IMR-90 (cell line): ENCODE measurements around the gene PRKN. TPM values are rescaled to one million over a fixed set of nuclear protein-coding genes. Genes with fewer than 3 reads are reported as not detected.

Experiments
- ATAC-seq: fragments of 200-7000 bp; cut with Tn5 transposase; 2 replicates; pipeline ENCODE4 v1.9.1; 2020; ENCODE audit warnings: low read depth, mild to moderate bottlenecking, moderate library complexity
- BruUV-seq: library from RNA; stranded (reverse); fragments of 400-500 nt; replicated peaks from 2 replicates; lab custom pipeline; 2021; lab: Mats Ljungman, UMichigan
- CTCF ChIA-PET: fragments of 300-600 bp; formaldehyde crosslinking; extraction: SDS; loops from one replicate; lab custom pipeline; 2021; ENCODE audit warnings: antibody characterized with exemption; lab: Yijun Ruan, JAX
- POLR2A ChIA-PET: fragments of 300-600 bp; sonication (Branson Sonifier 250); formaldehyde crosslinking; loops from one replicate; lab custom pipeline; 2022; ENCODE audit warnings: antibody characterized with exemption; ENCODE audit not compliant: unreplicated experiment; lab: Charles Lee
- DNase-seq: peaks from one replicate; pipeline ENCODE4 v3.0.0; 2013
- H2AFZ ChIP-seq: replicated peaks from 2 replicates; pipeline ENCODE3; 2013; ENCODE audit warnings: low read length, mild to moderate bottlenecking; ENCODE audit not compliant: poor library complexity
- H2AK5ac ChIP-seq: 2 replicates; pipeline ENCODE4 v1.6.1; 2013; ENCODE audit warnings: low read depth, low read length, inconsistent platforms
- H2AK9ac ChIP-seq: replicated peaks from 2 replicates; pipeline ENCODE3; 2013; ENCODE audit warnings: mild to moderate bottlenecking, low read depth, low read length, moderate library complexity; ENCODE audit not compliant: poor library complexity
- H2BK120ac ChIP-seq: 2 replicates; pipeline ENCODE4 v1.6.1; 2013; ENCODE audit warnings: low read depth, low read length, inconsistent platforms
- H2BK15ac ChIP-seq: 3 replicates; pipeline ENCODE4 v1.6.1; 2013; ENCODE audit warnings: low read depth, low read length, inconsistent platforms
- H2BK20ac ChIP-seq: 2 replicates; pipeline ENCODE4 v1.6.1; 2013; ENCODE audit warnings: low read depth, mild to moderate bottlenecking, inconsistent platforms, low read length, moderate library complexity
- H2BK5ac ChIP-seq: 2 replicates; pipeline ENCODE4 v1.6.1; 2013; ENCODE audit warnings: mild to moderate bottlenecking, low read depth, low read length, inconsistent platforms; ENCODE audit not compliant: poor library complexity, severe bottlenecking
- H3K14ac ChIP-seq: replicated peaks from 2 replicates; pipeline ENCODE4 v1.6.1; 2013; ENCODE audit warnings: low read depth, low read length, inconsistent platforms
- H3K18ac ChIP-seq: 2 replicates; pipeline ENCODE4 v1.6.1; 2013; ENCODE audit warnings: low read depth, low read length, control low read depth
- H3K23ac ChIP-seq: 2 replicates; pipeline ENCODE4 v1.6.1; 2013; ENCODE audit warnings: low read depth, low read length, inconsistent platforms
- H3K27ac ChIP-seq: 2 replicates; pipeline ENCODE4 v1.5.1; 2013; ENCODE audit warnings: mild to moderate bottlenecking, control low read depth, low read length; ENCODE audit not compliant: insufficient read depth
- H3K27me3 ChIP-seq: 2 replicates; pipeline ENCODE4 v1.6.1; 2013; ENCODE audit warnings: low read length; ENCODE audit not compliant: control insufficient read depth, insufficient read depth
- H3K36me3 ChIP-seq: 2 replicates; pipeline ENCODE4 v1.6.1; 2013; ENCODE audit warnings: low read length, mixed read lengths; ENCODE audit not compliant: control insufficient read depth, insufficient read depth
- H3K4ac ChIP-seq: 2 replicates; pipeline ENCODE4 v1.6.1; 2013; ENCODE audit warnings: low read depth, low read length, inconsistent platforms
- H3K4me1 ChIP-seq: 2 replicates; pipeline ENCODE4 v1.6.1; 2013; ENCODE audit warnings: low read length, mixed read lengths; ENCODE audit not compliant: control insufficient read depth, insufficient read depth
- H3K4me2 ChIP-seq: 2 replicates; pipeline ENCODE4 v1.6.1; 2013; ENCODE audit warnings: low read depth, mild to moderate bottlenecking, control low read depth, low read length, moderate library complexity
- H3K4me3 ChIP-seq: 2 replicates; pipeline ENCODE4 v1.5.1; 2013; ENCODE audit warnings: low read depth, mild to moderate bottlenecking, control low read depth, low read length, moderate library complexity; ENCODE audit not compliant: insufficient read depth
- H3K56ac ChIP-seq: 2 replicates; pipeline ENCODE4 v1.6.1; 2013; ENCODE audit warnings: low read length, inconsistent platforms; ENCODE audit not compliant: insufficient read depth; ENCODE audit errors: extremely low read depth
- H3K79me1 ChIP-seq, 2 experiments: 2 replicates each; pipeline ENCODE4 v1.6.1; 2013; ENCODE audit warnings: low read length in 2 of 2, inconsistent platforms in 1 of 2, low read depth in 1 of 2
- H3K9ac ChIP-seq: 2 replicates; pipeline ENCODE4 v1.6.1; 2013; ENCODE audit warnings: low read depth, low read length, control low read depth
- H3K9me1 ChIP-seq: 2 replicates; pipeline ENCODE4 v1.6.1; 2013; ENCODE audit warnings: low read length, inconsistent platforms; ENCODE audit not compliant: insufficient read depth
- H3K9me3 ChIP-seq: 2 replicates; pipeline ENCODE4 v1.6.1; 2013; ENCODE audit warnings: low read length; ENCODE audit not compliant: control insufficient read depth, insufficient read depth
- H4K20me1 ChIP-seq: 2 replicates; pipeline ENCODE4 v1.6.1; 2013; ENCODE audit warnings: low read length, inconsistent platforms; ENCODE audit not compliant: insufficient read depth
- H4K5ac ChIP-seq: 2 replicates; pipeline ENCODE4 v1.6.1; 2013; ENCODE audit warnings: mild to moderate bottlenecking, low read depth, low read length, control low read depth
- H4K8ac ChIP-seq, 2 experiments: 2 replicates each; pipeline ENCODE4 v1.6.1; 2013; ENCODE audit warnings: low read depth in 2 of 2, low read length in 2 of 2, control low read depth in 1 of 2, inconsistent platforms in 1 of 2
- H4K91ac ChIP-seq: 2 replicates; pipeline ENCODE4 v1.6.1; 2013; ENCODE audit warnings: low read depth, low read length, inconsistent platforms; ENCODE audit not compliant: insufficient read depth
- BHLHE40 ChIP-seq: fragments of 150-350 bp; IDR thresholded peaks from 2 replicates; pipeline ENCODE4 v1.6.1; 2016; ENCODE audit warnings: mild to moderate bottlenecking, low read depth, low read length
- CEBPB ChIP-seq: IDR thresholded peaks from 2 replicates; pipeline ENCODE4 v1.6.1; 2012; ENCODE audit warnings: low read depth, low read length, improper control_type of control experiment
- CHD1 ChIP-seq: IDR thresholded peaks from 2 replicates; pipeline ENCODE4 v1.6.1; 2012; ENCODE audit warnings: low read depth, low read length, improper control_type of control experiment
- CTCF ChIP-seq: conservative IDR thresholded peaks from 2 replicates; pipeline ENCODE4 v1.5.1; 2012; ENCODE audit warnings: mild to moderate bottlenecking, low read depth, low read length, improper control_type of control experiment
- ELK1 ChIP-seq: fragments of 150-350 bp; IDR thresholded peaks from 2 replicates; pipeline ENCODE4 v1.6.1; 2016; ENCODE audit warnings: low read depth, mild to moderate bottlenecking, low read length, moderate library complexity, borderline replicate concordance
- FOS ChIP-seq: fragments of 150-350 bp; IDR thresholded peaks from 2 replicates; pipeline ENCODE4 v1.6.1; 2016; ENCODE audit warnings: low read depth, low read length
- MAFK ChIP-seq: IDR thresholded peaks from 2 replicates; pipeline ENCODE4 v1.6.1; 2012; ENCODE audit warnings: low read depth, low read length, improper control_type of control experiment
- MAZ ChIP-seq: IDR thresholded peaks from 2 replicates; pipeline ENCODE4 v1.6.1; 2012; ENCODE audit warnings: low read depth, mild to moderate bottlenecking, low read length, improper control_type of control experiment, moderate library complexity, borderline replicate concordance
- MXI1 ChIP-seq: IDR thresholded peaks from 2 replicates; pipeline ENCODE4 v1.6.1; 2012; ENCODE audit warnings: low read depth, mild to moderate bottlenecking, low read length, moderate library complexity, borderline replicate concordance
- NFE2L2 ChIP-seq: fragments of 150-350 bp; IDR thresholded peaks from 2 replicates; pipeline ENCODE4 v1.6.1; 2016; ENCODE audit warnings: low read depth, mild to moderate bottlenecking, low read length
- POLR2A ChIP-seq: IDR thresholded peaks from 2 replicates; pipeline ENCODE4 v1.6.1; 2012; ENCODE audit warnings: mild to moderate bottlenecking, low read depth, low read length
- RAD21 ChIP-seq: IDR thresholded peaks from 2 replicates; pipeline ENCODE4 v1.6.1; 2012; ENCODE audit warnings: low read length, improper control_type of control experiment
- RCOR1 ChIP-seq: IDR thresholded peaks from 2 replicates; pipeline ENCODE4 v1.6.1; 2012; ENCODE audit warnings: mild to moderate bottlenecking, low read length, improper control_type of control experiment; ENCODE audit not compliant: insufficient replicate concordance
- RFX5 ChIP-seq: IDR thresholded peaks from 2 replicates; pipeline ENCODE4 v1.8.0; 2012; ENCODE audit warnings: low read depth, mild to moderate bottlenecking, low read length, moderate library complexity
- SMC3 ChIP-seq: fragments of 150-350 bp; IDR thresholded peaks from 2 replicates; pipeline ENCODE4 v1.6.1; 2016; ENCODE audit warnings: low read depth, mild to moderate bottlenecking, antibody characterized with exemption, low read length, moderate library complexity
- WGBS, 2 experiments: methylation state at CpG; one replicate each; pipeline versions ENCODE4 v1.1.5 to v1.1.7; 2013; ENCODE audit warnings: missing lambda C conversion rate in 2 of 2; ENCODE audit not compliant: insufficient read length in 1 of 2; ENCODE audit errors: extremely low coverage in 2 of 2; 5-methylcytosine and 5-hydroxymethylcytosine counted together
- dilution Hi-C: fragments of 300-500 bp; cut with HindIII; formaldehyde crosslinking; loops from one replicate; pipeline ENCODE4 v1.14.3; 2018; ENCODE audit warnings: low sequenced_read_pairs; ENCODE audit not compliant: unreplicated experiment
- in situ Hi-C: fragments of 300-500 bp; cut with MboI; formaldehyde crosslinking; loops from 3 replicates; pipeline ENCODE4 v1.14.3; 2019; ENCODE audit warnings: low sequenced_read_pairs, inconsistent platforms, mixed read lengths
- intact Hi-C: fragments of 100-400 bp; cut with micrococcal nuclease; formaldehyde crosslinking; loops from 2 replicates; pipeline ENCODE4 v1.10.0; 2022
- polyA plus RNA-seq, 3 experiments: library from polyadenylated mRNA; depleted of rRNA; stranded (reverse); fragments of >200 nt; gene quantifications; 2 replicates each; pipeline ENCODE4 v1.2.3, GENCODE V29; 2012; ENCODE audit warnings: low replicate concordance in 1 of 3
- total RNA-seq: library from RNA; depleted of rRNA; stranded (reverse); fragments of >200 nt; gene quantifications from 2 replicates; pipeline ENCODE4 v1.2.3, GENCODE V29; 2012
- TF ChIP-seq, protein P1 (sequence below): fragments of 150-350 bp; IDR thresholded peaks from 2 replicates; pipeline ENCODE4 v1.6.1; 2017; ENCODE audit warnings: mild to moderate bottlenecking, antibody characterized with exemption, low read length, low read depth

Gene PRKN
- total and polyA plus RNA-seq, 2 of the 4 experiments (the other 2 are of a cell fraction), result 0.15 to 0.18 TPM

DNA sequence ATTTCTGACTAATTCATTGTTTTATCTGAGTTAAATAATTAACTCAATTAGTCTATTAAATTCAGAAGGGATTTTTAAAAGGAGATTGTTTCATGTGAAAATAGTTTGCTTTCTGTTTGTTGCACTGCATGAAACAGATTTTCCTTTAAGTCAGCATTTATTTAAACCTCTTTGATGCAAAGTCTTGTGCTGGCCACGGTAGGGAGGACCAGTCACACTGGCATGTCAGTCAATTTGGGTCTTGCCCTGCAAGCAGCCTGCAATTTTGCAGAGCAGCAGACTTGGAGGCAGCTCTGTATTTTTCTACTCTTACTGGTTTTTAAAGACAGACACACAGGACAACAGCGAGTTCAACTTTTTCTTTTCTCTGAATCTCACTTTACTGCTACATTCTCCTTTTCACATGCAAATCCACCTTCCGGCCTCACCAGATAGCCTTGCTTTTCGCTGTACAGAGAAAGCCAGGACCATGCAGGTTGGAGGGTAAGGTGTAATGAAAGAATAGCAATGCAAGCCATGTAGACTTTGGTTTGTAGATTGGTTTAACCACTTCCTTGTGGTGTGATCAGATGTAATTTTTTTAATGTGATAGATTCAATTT is 763.8 kb downstream of the PRKN start:
- Histone ChIP-seq H3K18ac (no peak overlapping the region), H3K4me3 (no peak overlapping the region), H2BK20ac (no peak overlapping the region), H4K20me1 (no peaks in the 10 kb centered on the region), H3K27ac (no peak overlapping the region), H2BK120ac (no peak overlapping the region), H3K23ac (no peak overlapping the region), H3K14ac (no peak overlapping the region), H2BK15ac (no peak overlapping the region), H2BK5ac (no peak overlapping the region), H3K79me1 (no peaks in the 10 kb centered on the region), H3K27me3 (no peaks in the 10 kb centered on the region), H3K56ac (no peak overlapping the region), H3K9me3 (peaks cover 13% of the 10 kb centered on the region), H3K4ac (no peak overlapping the region), H4K8ac (no peak overlapping the region), H3K4me1 (no peaks in the 10 kb centered on the region), H3K9ac (no peak overlapping the region), H4K5ac (no peak overlapping the region), H2AK9ac (no peak overlapping the region), H2AFZ (no peak overlapping the region), H3K36me3 (no peaks in the 10 kb centered on the region), H2AK5ac (no peak overlapping the region), H3K4me2 (no peak overlapping the region), H4K91ac (no peak overlapping the region), H3K9me1 (no peaks in the 10 kb centered on the region)
- intact Hi-C loops, result no loop called here
- dilution Hi-C loops, result no loop called here
- POLR2A ChIA-PET, result no interaction called here
- BruUV-seq, result no TSS peak
- TF ChIP-seq MAZ, result no peak
- no peak for TF ChIP-seq RAD21
- TF ChIP-seq RCOR1, result no peak
- no peak for TF ChIP-seq ELK1
- no peak for TF ChIP-seq BHLHE40
- no peak for TF ChIP-seq CEBPB
- TF ChIP-seq, protein P1, sequence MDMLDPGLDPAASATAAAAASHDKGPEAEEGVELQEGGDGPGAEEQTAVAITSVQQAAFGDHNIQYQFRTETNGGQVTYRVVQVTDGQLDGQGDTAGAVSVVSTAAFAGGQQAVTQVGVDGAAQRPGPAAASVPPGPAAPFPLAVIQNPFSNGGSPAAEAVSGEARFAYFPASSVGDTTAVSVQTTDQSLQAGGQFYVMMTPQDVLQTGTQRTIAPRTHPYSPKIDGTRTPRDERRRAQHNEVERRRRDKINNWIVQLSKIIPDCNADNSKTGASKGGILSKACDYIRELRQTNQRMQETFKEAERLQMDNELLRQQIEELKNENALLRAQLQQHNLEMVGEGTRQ, result no peak
- no peak for TF ChIP-seq FOS
- TF ChIP-seq CTCF, result no peak
- no peak for TF ChIP-seq MAFK
- no peak for TF ChIP-seq RFX5
- no peak for TF ChIP-seq NFE2L2
- TF ChIP-seq SMC3, result no peak
- TF ChIP-seq CHD1, result no peak
- no peak for TF ChIP-seq MXI1
- TF ChIP-seq POLR2A, result no peak
- ATAC-seq (no peak), DNase-seq (no peak)
- CTCF ChIA-PET, result no interaction called here
- in situ Hi-C loops, result no loop called here
- WGBS, 2 experiments, result no CpG with 5 or more reads among the region's 4 CpGs
